ENCODE data around the gene LTBP1. TPM values are rescaled to one million over a fixed set of nuclear protein-coding genes. Genes with fewer than 3 reads are reported as not detected.

Gene LTBP1
- polyA plus RNA-seq, 2 of the 4 experiments (the other 2 are of a cell fraction) = 23.8 to 30.4 TPM

DNA sequence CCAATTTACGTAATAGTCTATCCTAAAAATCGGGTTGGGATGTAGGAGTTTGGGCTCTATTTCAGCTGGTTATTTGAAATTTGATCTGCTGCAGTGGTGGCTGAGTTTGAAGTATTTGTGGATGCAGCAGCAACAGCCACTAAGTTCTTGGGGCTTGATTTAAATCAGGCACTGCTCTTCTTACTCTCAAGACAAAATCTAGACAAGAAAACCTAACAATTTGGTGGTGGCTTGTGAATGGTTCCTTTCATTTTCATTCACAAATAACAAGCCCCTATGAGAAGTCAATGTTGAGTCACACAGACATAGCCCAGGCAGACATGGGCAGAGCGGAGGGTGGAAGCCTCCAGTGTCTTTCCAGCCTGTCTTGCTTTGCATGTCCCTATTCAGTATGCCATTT is 199.3 kb downstream of the LTBP1 start:
- ChIA-PET POLR2A (no interaction called here), CTCF (interaction anchor here (0.8 to 1.3 kb wide), 3 partner anchors 10 to 437 kb away, joined by 3 to 6 read pairs (median 3); no protein-coding TSS in a partner anchor)
- H3K4me3 ChIP-seq = no peak overlapping the region
- ATAC-seq = no peak
- H3K27ac ChIP-seq = no peak overlapping the region
- no peak for DNase-seq (ENCODE audit: low read depth in 1 of 2, low spot score in 1 of 2)
- no peak overlapping the region for H3K4me2 ChIP-seq
- TF ChIP-seq ZC3H11A (IDR thresholded peaks at IDR 0.05) (no peak), CEBPB (IDR thresholded peaks at IDR 0.05) (no peak)
- TF ChIP-seq, protein P1, sequence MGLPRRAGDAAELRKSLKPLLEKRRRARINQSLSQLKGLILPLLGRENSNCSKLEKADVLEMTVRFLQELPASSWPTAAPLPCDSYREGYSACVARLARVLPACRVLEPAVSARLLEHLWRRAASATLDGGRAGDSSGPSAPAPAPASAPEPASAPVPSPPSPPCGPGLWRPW (IDR thresholded peaks at IDR 0.05) = no peak
- TF ChIP-seq, protein P2, sequence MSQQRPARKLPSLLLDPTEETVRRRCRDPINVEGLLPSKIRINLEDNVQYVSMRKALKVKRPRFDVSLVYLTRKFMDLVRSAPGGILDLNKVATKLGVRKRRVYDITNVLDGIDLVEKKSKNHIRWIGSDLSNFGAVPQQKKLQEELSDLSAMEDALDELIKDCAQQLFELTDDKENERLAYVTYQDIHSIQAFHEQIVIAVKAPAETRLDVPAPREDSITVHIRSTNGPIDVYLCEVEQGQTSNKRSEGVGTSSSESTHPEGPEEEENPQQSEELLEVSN (IDR thresholded peaks at IDR 0.05; ENCODE audit: borderline replicate concordance, low read depth) = no peak
- FAIRE-seq = no peak
- WGBS (ENCODE audit: missing lambda C conversion rate) = 81% methylated on average over 3 of the region's 3 CpGs
- H3K4me1 ChIP-seq = no peaks in the 10 kb centered on the region
- no peaks in the 10 kb centered on the region for H3K9me3 ChIP-seq

DNA sequence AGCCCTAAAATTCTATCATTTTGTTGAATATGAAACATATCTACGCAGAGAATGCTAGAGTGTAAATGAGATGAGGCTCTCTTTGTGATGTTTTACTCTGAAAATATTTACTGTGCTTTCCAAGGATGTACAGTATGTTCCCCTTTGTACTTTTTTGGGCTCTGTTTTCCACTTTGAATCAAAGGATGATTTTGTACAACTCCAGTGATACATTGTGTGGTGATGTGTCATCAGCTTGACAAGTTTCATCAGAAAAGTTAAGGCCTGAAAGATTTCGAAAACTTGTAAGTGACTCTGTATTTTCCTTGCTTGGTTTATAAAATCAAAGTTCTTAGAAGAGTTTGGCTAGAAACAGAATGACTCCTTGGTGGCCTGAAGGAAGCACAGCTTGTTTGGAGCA is 206.3 kb downstream of the LTBP1 start:
- no peak overlapping the region for H3K4me3 ChIP-seq
- no peaks in the 10 kb centered on the region for H3K9me3 ChIP-seq
- H3K27ac ChIP-seq = peak overlapping the region; percentile 46 to 67; a peak in 5 of 6 replicates
- no peak for ATAC-seq
- no peak for DNase-seq (ENCODE audit: low read depth in 1 of 2, low spot score in 1 of 2)
- no peak for FAIRE-seq
- POLR2A ChIA-PET = no interaction called here
- no peak for TF ChIP-seq POLR2AphosphoS2 (conservative IDR thresholded peaks at IDR 0.05; ENCODE audit: low read length)
- peak overlapping the region; percentile 0; the same call in 1 of the 3 replicates for H3K4me2 ChIP-seq
- 78% methylated on average over 2 of the region's 2 CpGs for WGBS (ENCODE audit: missing lambda C conversion rate)
- peaks cover 14% of the 10 kb centered on the region for H3K4me1 ChIP-seq
- CTCF ChIA-PET = no interaction called here

DNA sequence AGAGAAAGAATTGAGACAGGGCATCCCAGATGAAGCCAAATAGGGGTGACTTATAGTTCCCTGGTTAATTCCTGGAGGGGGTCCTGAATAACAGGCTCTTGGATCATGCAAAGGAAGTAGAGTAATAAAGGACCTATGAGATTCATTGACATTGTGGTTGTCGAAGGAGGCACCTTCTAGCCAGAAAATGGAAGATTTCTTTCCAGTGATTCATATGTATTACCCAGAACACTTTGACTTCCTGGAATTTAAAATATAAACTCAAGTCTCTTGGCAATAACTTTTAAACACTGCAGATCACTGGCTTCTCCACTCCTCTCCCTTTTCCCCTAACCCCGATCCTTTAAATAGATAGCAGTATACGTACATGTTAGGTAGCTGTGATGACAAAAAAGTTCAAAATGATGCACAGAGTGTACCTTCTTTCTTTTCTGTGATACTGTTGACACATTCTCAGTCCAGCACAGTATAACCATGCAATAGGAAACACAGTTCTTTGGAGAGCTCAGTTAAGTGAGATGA is 211.8 kb downstream of the LTBP1 start:
- Histone ChIP-seq H3K9me3 (no peaks in the 10 kb centered on the region), H3K27ac (peak overlapping the region in 1 of 2 experiments; percentile 11; a peak in 1 of 6 replicates), H3K4me2 (no peak overlapping the region), H3K4me3 (no peak overlapping the region), H3K4me1 (peaks cover 9% of the 10 kb centered on the region; the same call in 2 of the 3 replicates)
- no peak for FAIRE-seq
- DNase-seq (ENCODE audit: low read depth in 1 of 2, low spot score in 1 of 2) = no peak
- ATAC-seq = no peak
- ChIA-PET CTCF (interaction anchor here (1.6 kb wide), 1 partner anchor 112 kb away, joined by 3 read pairs; no protein-coding TSS in a partner anchor), POLR2A (no interaction called here)
- TF ChIP-seq RFX5 (IDR thresholded peaks at IDR 0.05) = no peak
- no peak for TF ChIP-seq EHMT2 (IDR thresholded peaks at IDR 0.05; ENCODE audit: low read depth)
- no peak for TF ChIP-seq FOSL2 (IDR thresholded peaks at IDR 0.05)
- TF ChIP-seq FOSL2 (CRISPR knock-in tag; IDR thresholded peaks at IDR 0.05) = no peak
- no peak for TF ChIP-seq SREBF2 (IDR thresholded peaks at IDR 0.05)
- TF ChIP-seq NPAS2 (CRISPR knock-in tag; IDR thresholded peaks at IDR 0.05; ENCODE audit: borderline replicate concordance) = no peak
- no peak for TF ChIP-seq NFE2L2 (conservative IDR thresholded peaks at IDR 0.05; ENCODE audit: low read length)
- TF ChIP-seq, protein P3, sequence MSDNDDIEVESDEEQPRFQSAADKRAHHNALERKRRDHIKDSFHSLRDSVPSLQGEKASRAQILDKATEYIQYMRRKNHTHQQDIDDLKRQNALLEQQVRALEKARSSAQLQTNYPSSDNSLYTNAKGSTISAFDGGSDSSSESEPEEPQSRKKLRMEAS (IDR thresholded peaks at IDR 0.05) = no peak
- TF ChIP-seq EHF (CRISPR knock-in tag; IDR thresholded peaks at IDR 0.05) = no peak
- TF ChIP-seq TFCP2L1 (CRISPR knock-in tag; IDR thresholded peaks at IDR 0.05) = no peak
- TF ChIP-seq FOSB (CRISPR knock-in tag; IDR thresholded peaks at IDR 0.05) = no peak
- TF ChIP-seq, protein P4, sequence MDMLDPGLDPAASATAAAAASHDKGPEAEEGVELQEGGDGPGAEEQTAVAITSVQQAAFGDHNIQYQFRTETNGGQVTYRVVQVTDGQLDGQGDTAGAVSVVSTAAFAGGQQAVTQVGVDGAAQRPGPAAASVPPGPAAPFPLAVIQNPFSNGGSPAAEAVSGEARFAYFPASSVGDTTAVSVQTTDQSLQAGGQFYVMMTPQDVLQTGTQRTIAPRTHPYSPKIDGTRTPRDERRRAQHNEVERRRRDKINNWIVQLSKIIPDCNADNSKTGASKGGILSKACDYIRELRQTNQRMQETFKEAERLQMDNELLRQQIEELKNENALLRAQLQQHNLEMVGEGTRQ (IDR thresholded peaks at IDR 0.05) = no peak
- TF ChIP-seq EP300 (IDR thresholded peaks at IDR 0.05) = no peak
- no peak for TF ChIP-seq BHLHE40 (IDR thresholded peaks at IDR 0.05; ENCODE audit: low read depth, low read length)
- TF ChIP-seq RARB (CRISPR knock-in tag; IDR thresholded peaks at IDR 0.05) = no peak
- TF ChIP-seq POLR2AphosphoS2 (conservative IDR thresholded peaks at IDR 0.05; ENCODE audit: low read length) = no peak
- no peak for TF ChIP-seq PHF8 (IDR thresholded peaks at IDR 0.05; ENCODE audit: borderline replicate concordance, low read depth)
- TF ChIP-seq HOXB13 (CRISPR knock-in tag; IDR thresholded peaks at IDR 0.05; ENCODE audit: low read depth) = no peak
- TF ChIP-seq, protein P1 (IDR thresholded peaks at IDR 0.05) = no peak
- TF ChIP-seq, protein P5, sequence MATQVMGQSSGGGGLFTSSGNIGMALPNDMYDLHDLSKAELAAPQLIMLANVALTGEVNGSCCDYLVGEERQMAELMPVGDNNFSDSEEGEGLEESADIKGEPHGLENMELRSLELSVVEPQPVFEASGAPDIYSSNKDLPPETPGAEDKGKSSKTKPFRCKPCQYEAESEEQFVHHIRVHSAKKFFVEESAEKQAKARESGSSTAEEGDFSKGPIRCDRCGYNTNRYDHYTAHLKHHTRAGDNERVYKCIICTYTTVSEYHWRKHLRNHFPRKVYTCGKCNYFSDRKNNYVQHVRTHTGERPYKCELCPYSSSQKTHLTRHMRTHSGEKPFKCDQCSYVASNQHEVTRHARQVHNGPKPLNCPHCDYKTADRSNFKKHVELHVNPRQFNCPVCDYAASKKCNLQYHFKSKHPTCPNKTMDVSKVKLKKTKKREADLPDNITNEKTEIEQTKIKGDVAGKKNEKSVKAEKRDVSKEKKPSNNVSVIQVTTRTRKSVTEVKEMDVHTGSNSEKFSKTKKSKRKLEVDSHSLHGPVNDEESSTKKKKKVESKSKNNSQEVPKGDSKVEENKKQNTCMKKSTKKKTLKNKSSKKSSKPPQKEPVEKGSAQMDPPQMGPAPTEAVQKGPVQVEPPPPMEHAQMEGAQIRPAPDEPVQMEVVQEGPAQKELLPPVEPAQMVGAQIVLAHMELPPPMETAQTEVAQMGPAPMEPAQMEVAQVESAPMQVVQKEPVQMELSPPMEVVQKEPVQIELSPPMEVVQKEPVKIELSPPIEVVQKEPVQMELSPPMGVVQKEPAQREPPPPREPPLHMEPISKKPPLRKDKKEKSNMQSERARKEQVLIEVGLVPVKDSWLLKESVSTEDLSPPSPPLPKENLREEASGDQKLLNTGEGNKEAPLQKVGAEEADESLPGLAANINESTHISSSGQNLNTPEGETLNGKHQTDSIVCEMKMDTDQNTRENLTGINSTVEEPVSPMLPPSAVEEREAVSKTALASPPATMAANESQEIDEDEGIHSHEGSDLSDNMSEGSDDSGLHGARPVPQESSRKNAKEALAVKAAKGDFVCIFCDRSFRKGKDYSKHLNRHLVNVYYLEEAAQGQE (IDR thresholded peaks at IDR 0.05) = no peak
- no peak for TF ChIP-seq RCOR1 (IDR thresholded peaks at IDR 0.05; ENCODE audit: low read depth, low read length)
- WGBS (ENCODE audit: missing lambda C conversion rate) = 93% methylated on average over 3 of the region's 3 CpGs
